HG03139 (cell line): Measurements from ENCODE around the gene PPIG.
"Not testable (repeated sequence)": the region's sequence is repeated elsewhere in the genome, so short reads cannot be mapped to it uniquely, and the experiment has no call there.

ENCODE experiments used
- ATAC-seq: cut with Tn5 transposase; IDR thresholded peaks from one replicate; pipeline ENCODE4 v1.9.1; 2021; ENCODE audit not compliant: unreplicated experiment

The PPIG gene

GRCh38 chr2:169585673-169586072 is 1.5 kb downstream of the PPIG start:
- ATAC-seq, result no peak

DNA sequence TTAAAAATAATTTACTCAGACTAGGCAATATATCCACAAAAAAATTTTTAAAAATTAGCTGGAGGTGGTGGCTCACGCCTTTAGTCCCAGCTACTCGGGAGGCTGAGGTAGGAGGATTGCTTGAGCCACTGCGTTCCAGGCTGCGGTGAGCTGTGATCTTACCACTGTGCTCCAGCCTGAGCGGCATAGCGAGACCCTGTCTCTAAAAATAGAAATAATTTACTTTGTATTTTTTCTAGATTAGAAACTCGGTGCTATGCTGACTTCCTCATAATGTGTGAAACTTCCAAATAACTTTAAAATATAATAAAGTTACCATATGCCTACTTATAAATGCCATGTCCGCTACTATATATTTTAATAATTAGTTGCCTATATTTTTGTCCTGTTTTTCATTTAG is 6.7 kb downstream of the PPIG start:
- no peak for ATAC-seq

DNA sequence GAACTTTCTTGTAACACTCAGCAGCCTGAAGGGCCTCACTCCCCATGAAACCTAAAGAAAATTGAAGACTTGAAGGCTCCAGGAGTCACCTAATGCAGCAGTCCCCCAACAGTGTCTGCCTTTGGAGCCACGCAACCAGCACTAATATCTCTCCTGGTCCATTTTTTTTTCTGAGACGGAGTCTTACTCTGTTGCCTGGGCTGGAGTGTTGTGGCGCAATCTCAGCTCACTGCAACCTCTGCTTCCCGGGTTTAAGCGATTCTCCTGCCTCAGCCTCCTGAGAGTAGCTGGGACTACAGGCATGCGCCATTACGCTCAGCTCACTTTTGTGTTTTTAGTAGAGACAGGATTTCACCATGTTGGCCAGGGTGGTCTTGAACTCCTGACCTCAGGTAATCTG is 12.4 kb downstream of the PPIG start:
- not testable (repeated sequence) for ATAC-seq

GRCh38 chr2:169598982-169599381 is 14.8 kb downstream of the PPIG start:
- no peak for ATAC-seq

DNA sequence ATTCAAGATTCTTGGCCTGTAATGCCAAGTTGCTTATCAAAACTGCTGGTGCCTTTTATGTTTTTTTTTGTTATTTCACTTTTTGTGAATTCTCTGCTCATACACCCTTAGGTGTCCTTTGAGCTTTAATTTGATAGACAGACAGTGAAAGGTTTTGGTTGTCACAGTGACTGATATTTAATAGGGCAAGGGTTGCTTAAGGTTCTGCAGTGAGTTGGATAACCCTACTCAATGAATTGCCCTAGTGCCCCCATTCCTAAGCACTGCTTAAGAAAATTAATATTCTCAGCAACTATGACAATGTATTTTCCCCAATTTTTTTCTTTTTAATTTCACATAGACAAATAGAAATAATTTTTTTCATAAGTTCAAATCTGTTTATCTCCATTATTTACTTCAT is 15.4 kb downstream of the PPIG start:
- no peak for ATAC-seq

DNA sequence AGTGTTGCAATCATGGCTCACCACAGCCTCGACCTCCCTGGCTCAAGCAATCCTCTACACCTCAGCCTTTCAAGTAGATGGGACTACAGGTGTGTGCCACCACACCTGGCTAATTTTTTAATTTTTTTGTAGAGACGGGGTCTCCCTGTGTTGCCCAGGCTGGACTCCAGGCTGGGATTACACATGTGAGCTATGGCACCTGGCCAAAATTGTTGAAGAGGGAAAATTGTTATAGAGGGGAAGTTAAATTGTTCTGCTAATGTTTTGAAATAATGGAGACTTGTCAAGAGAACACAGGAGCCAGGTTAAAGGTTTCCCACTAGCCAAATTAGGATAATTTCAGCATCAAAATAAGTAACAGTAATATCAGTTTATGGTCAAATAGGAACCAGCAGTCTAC is 25.1 kb downstream of the PPIG start:
- no peak for ATAC-seq

DNA sequence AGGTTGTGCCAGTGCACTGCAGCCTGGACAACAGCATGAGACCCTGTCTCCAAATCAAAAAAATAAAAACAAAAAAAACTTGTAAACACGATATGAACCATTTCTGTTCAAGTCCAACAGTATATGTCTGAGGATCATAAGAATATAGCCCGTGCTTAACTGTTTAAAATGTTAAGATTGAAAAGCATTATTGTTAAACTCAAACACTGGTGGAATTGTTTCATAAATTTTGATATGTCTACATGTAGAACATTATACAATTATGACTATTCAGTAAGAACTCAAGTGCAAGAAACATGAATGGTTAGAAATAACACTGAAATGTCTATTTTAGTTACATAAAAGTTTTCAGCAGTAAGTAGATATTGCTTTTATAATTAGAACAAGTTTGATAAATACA is 29.7 kb downstream of the PPIG start:
- no peak for ATAC-seq

DNA sequence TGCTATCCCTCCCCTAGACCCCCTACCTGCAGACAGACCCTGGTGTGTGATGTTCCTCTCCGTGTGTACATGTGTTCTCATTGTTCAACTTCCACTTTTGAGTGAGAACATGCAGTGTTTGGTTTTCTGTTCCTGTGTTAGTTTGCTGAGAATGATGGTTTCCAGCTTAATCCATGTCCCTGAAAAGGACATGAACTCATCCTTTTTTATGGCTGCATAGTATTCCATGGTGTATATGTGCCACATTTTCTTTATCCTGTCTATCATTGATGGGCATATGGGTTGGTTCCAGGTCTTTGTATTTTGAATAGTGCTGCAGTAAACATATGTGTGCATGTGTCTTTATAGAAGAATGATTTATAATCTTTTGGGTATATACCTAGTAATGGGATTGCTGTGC is 31.8 kb downstream of the PPIG start:
- not testable (repeated sequence) for ATAC-seq

DNA sequence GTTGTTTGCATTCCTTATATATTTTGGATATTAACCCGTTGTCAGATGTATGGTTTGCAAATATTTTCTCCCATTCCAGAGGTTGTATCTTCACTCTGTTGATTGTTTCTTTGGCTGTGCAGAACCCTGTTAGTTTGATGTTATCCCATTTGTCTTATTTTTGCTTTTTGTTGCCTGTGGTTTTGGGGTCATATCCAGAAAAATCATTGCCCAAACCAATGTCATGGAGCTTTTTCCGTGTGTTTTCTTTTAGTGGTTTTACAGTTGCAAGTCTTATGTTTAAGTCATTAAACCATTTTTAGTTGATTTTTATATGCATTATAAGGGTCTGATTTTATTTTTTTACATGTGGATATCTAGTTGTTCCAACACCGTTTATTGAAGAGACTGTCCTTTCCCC is 35.8 kb downstream of the PPIG start:
- no peak for ATAC-seq

- ATAC-seq, result no peak
Measured at GRCh38 chr2:169620509-169620908, 36.4 kb downstream of the PPIG start.

DNA sequence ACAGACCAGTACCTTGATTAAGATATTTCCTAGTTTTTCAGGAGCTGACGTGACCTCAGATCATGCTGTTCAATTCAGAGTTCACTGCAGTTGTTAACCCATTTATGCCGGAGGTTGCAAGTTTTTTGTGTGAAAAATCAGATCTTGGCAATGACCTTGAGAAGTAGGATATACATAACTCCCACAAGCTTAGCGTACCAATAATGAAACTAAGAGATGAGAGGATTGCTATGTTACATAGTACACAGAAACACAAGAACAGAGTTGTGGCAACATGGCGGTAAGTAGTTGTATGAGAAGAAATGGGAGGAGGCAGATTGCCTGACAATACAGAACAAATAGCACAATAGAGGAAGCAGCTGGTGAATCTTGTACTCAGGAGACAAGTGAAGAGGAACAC is 39.1 kb downstream of the PPIG start:
- ATAC-seq, result no peak

DNA sequence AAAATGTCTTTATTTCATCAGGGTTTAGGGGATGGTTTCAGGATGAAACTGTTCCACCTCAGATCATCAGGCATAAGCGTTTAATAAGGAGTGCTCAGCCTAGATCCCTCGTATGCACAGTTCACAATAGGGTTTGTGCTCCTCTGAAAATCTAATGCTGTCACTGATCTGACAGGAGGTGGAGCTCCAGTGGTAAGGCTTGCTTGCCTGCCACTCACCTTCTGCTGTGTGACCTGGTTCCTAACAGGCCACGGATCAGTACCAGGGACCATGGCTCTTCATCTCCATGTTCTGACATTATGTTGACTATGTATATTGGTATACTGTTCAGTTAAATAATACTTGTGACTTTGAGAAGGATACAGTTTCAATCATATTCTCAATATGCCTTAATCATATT is 41.6 kb downstream of the PPIG start:
- ATAC-seq, result no peak

DNA sequence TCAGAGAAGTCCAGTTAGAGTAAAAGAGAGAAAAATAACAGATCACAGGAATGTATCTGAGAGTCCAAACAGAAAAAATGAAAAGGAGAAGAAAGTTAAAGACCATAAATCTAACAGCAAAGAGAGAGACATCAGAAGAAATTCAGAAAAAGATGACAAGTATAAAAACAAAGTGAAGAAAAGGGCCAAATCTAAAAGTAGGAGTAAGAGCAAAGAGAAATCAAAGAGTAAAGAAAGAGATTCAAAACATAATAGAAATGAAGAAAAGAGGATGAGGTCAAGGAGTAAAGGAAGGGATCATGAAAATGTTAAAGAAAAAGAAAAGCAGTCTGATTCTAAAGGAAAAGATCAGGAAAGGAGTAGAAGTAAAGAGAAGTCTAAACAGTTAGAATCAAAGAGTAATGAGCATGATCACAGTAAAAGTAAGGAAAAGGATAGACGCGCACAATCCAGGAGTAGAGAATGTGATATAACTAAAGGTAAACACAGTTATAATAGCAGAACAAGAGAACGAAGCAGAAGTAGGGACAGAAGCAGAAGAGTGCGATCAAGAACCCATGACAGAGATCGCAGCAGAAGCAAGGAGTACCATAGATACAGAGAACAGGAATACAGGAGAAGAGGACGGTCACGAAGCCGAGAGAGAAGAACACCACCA is 52.4 kb downstream of the PPIG start:
- no peak for ATAC-seq

DNA sequence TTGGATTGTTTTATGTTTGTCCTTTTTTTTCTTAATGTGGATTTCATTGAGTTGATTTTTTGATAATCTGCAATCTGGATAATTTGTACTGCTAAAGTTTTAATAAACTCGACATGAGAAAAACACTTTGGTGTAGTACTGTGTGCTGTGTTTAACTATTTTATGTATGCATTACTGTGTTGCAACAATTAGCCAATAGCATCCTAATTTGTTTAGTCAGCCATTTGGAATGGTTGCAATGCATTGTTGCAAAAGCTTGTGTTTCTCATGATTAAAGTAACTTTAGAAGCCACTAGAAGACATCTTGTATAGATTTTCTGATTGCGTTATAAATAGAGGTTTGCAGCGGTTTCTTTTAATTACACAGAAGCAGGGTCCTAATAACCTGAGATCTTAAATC is 53.5 kb downstream of the PPIG start:
- no peak for ATAC-seq

DNA sequence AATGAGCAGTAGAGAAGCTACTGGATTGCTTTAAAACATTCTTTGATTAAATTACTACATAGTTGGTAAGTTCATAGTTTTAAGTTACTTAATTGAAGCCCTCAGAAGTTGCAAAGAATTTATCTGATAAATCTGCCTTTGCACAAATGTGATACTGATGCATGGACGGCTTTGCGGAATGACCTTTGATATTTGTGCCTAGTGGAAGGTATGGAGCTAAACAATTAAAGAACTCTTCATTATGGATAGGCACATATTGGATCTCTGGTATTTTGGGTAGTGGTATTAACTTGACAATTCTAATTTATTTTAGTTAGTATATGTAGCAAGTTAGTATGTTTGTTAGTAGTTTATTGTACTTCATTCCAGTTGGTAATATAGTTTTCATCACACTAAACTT is 56.0 kb downstream of the PPIG start:
- ATAC-seq, result no peak

GRCh38 chr2:169641464-169641863 is 57.3 kb downstream of the PPIG start:
- ATAC-seq, result no peak

DNA sequence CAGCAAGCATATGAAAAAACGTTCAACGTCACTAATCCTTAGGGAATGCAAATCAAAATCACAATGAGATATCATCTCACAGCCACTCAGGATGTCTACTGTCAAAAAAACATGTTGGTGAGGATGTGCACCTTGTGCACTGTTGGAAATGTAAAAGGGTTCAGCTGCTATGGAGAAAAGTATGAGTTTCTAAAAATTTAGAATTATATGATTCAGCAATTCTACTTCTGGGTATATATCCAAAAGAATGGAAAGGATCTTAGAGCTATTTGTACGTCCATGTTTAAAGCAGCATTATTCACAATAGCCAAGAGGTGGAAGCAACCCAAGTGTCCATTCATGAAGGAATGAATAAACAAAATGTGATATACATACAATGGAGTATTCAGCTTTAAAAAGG is 60.0 kb downstream of the PPIG start:
- ATAC-seq, result no peak

- ATAC-seq, result no peak
Measured at GRCh38 chr2:169647496-169647895, 63.3 kb downstream of the PPIG start.

GRCh38 chr2:169649278-169649677 is 65.1 kb downstream of the PPIG start:
- no peak for ATAC-seq

GRCh38 chr2:169653636-169654035 is 69.5 kb downstream of the PPIG start:
- no peak for ATAC-seq

- no peak for ATAC-seq
Measured at GRCh38 chr2:169656164-169656563, 72.0 kb downstream of the PPIG start.

DNA sequence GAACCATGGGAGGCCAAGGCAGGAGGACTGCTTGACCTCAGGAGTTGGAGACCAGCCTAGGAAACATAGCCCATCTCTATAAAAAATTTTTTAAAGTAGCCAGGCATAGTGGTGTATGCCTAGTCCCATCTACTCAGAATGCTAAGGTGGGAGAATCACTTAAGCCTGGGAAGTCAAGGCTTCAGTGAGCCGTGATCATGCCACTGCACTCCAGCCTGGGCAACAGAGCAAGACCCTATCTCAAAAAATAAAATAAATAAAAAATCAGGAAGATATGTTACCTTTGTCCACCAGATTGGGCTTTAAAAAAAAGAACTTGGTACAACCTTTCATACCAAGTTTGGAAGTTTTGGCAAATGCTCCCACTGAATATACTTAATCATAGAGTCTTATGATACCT is 74.7 kb downstream of the PPIG start:
- ATAC-seq, result no peak

- ATAC-seq, result peak; percentile 47
Measured at GRCh38 chr2:169659320-169659719, 75.2 kb downstream of the PPIG start.

DNA sequence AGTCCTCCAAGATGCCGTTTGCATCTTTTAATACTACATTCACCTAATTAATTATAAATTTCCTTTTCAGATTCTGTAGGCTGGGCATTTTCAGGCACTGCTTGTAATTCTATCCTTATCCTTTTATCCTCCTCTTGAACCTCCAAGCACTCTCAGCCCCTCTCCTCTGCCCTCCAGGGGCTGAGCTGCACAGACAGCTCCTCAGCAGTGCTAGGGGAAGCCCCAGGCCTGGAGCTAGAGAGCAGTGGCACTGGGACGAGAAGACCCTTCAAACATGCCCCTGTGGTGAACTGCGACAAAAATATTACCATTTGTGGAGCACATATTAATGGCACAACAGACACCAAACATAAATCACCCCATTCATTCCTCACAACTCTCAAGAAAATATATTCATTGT is 77.1 kb downstream of the PPIG start:
- no peak for ATAC-seq
